ENCODE data around the gene ZNF586. TPM values are rescaled to one million over a fixed set of nuclear protein-coding genes. Genes with fewer than 3 reads are reported as not detected.

ZNF586 gene
- total RNA-seq, 1 donor from 2014 or later = 25.3 TPM

DNA sequence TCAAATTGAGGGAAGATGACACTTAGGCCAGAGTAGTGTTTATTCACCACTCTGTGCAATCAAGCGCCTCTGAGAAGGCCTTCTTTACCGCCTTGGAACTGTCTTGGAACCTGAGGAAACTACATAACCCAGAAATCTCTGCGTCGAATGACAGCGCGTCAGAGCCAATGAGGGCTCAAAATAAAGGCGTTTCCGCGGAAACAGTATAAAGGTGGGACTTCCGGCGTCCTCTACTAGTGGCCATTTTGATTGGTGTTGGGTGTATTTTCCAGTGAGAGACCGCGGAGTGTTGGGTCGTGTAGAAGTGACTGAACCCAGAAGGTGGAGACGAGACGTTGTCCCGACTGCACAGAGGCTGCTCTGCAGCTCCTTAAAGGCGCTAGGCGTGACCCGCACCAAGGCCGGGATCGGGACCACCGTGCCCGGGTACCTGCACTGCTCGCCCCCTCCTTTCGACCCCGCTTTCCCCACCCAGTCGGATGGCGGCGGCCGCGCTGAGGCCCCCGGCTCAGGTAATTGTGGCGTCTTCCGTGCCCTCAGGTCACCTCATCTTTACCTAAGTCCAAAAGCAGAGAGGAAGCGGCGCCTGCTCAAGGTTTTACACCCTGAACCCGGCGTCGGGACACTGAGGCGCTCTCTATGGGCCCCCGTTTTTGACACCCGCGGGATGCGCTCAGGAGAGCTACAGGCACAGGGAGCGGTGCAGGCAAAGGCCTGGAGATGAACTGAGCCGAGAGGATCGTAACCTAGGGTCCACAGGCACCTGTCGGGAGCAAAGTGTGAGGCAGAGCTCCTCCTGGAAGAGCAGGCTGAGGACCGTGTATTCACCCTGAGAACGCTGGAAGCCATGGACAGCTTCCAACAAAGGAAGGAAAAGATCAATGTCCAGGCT lies 22.6 kb upstream of the ZNF586 start, which contains the start of gene ZNF776:
ZNF776 (plus strand) TSS at position 236 of the 892 bp plus-strand sequence; CDS start at position 480, 244 bp downstream.
- peak; percentile 73 for DNase-seq (ENCODE audit: extremely low spot score, unreplicated experiment)
- Mint-ChIP-seq H3K9me3 (peaks cover 26% of the 10 kb centered on the region), H3K27me3 (no peaks in the 10 kb centered on the region), H3K4me3 (peak within 1 kb of the TSS; percentile 93), H3K36me3 (peaks cover 46% of the 10 kb centered on the region), H3K27ac (peak within 1 kb of the TSS; percentile 94), H3K4me1 (ENCODE audit: unreplicated experiment) (peaks cover 15% of the 10 kb centered on the region)
- TF ChIP-seq, protein P1, sequence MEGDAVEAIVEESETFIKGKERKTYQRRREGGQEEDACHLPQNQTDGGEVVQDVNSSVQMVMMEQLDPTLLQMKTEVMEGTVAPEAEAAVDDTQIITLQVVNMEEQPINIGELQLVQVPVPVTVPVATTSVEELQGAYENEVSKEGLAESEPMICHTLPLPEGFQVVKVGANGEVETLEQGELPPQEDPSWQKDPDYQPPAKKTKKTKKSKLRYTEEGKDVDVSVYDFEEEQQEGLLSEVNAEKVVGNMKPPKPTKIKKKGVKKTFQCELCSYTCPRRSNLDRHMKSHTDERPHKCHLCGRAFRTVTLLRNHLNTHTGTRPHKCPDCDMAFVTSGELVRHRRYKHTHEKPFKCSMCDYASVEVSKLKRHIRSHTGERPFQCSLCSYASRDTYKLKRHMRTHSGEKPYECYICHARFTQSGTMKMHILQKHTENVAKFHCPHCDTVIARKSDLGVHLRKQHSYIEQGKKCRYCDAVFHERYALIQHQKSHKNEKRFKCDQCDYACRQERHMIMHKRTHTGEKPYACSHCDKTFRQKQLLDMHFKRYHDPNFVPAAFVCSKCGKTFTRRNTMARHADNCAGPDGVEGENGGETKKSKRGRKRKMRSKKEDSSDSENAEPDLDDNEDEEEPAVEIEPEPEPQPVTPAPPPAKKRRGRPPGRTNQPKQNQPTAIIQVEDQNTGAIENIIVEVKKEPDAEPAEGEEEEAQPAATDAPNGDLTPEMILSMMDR (conservative IDR thresholded peaks at IDR 0.05) = no peak

DNA sequence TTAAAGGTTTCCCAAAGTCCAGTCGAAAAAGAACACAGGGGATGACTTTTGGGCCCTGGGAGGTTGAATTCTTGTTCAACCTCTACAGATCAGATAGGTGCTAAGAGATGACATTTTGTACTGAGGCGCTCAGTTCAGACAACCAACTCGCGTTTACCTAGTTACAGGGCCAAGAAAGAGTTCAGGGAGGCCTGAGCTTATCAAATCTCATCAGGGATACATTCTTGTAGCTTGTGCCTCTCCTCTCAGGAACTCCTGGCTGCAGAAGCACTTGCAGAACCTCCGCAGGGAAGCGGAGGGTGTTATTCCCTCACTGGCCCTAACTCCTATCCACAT lies 22.0 kb upstream of the ZNF586 start:
- no peak for DNase-seq (ENCODE audit: extremely low spot score, unreplicated experiment)
- H3K27me3 Mint-ChIP-seq = no peaks in the 10 kb centered on the region
- peak overlapping the region; percentile 94 for H3K27ac Mint-ChIP-seq
- TF ChIP-seq, protein P1 (conservative IDR thresholded peaks at IDR 0.05) = no peak
- peaks cover 15% of the 10 kb centered on the region for H3K4me1 Mint-ChIP-seq (ENCODE audit: unreplicated experiment)
- H3K9me3 Mint-ChIP-seq = peaks cover 31% of the 10 kb centered on the region
- H3K36me3 Mint-ChIP-seq = peaks cover 51% of the 10 kb centered on the region
- peak overlapping the region; percentile 93 for H3K4me3 Mint-ChIP-seq

DNA sequence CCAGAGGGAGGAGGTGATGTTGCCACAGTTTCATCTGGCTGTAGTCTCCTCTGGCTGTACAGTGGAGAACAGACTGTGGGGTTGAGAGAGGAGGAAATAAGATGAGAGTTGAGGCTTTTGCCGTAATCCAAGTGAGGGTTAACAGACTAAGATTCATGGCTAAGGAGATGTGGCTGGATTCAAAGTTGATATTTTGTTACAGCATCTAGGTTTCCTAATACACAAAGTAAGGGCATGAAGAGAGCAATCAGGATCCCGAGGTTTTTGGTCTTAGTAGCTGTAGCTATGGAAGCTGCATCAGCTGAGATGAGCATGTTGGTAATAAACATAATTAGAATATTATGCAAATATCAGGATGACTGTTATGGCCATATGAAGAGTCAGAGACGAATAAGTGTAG lies 21.4 kb upstream of the ZNF586 start:
- H3K4me3 Mint-ChIP-seq = peak overlapping the region; percentile 93
- H3K4me1 Mint-ChIP-seq (ENCODE audit: unreplicated experiment) = peaks cover 15% of the 10 kb centered on the region
- peaks cover 35% of the 10 kb centered on the region for H3K9me3 Mint-ChIP-seq
- peaks cover 57% of the 10 kb centered on the region for H3K36me3 Mint-ChIP-seq
- no peak for DNase-seq (ENCODE audit: extremely low spot score, unreplicated experiment)
- TF ChIP-seq, protein P1 (conservative IDR thresholded peaks at IDR 0.05) = no peak
- H3K27ac Mint-ChIP-seq = peak overlapping the region; percentile 29
- H3K27me3 Mint-ChIP-seq = no peaks in the 10 kb centered on the region

DNA sequence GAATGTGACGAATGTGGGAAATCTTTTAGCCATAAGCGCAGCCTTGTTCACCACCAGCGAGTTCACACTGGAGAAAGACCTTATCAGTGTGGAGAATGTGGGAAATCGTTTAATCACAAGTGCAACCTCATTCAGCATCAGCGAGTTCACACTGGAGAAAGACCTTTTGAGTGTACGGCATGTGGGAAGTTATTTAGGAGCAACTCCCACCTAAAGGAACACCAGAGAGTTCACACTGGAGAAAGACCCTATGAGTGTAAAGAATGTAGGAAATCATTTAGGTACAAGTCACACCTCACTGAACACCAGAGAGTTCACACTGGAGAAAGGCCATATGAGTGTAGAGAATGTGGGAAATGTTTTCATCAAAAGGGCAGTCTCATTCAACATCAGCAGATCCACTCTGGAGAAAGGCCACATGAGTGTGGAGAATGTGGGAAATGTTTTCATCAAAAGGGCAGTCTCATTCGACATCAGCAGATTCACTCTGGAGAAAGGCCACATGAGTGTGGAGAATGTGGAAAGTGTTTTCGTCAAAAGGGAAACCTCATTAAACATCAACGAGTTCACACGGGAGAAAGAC lies 15.3 kb upstream of the ZNF586 start:
- H3K4me1 Mint-ChIP-seq (ENCODE audit: unreplicated experiment) = no peaks in the 10 kb centered on the region
- no peaks in the 10 kb centered on the region for H3K27me3 Mint-ChIP-seq
- peaks cover 91% of the 10 kb centered on the region for H3K36me3 Mint-ChIP-seq
- H3K4me3 Mint-ChIP-seq = no peak overlapping the region
- no peak for DNase-seq (ENCODE audit: extremely low spot score, unreplicated experiment)
- H3K27ac Mint-ChIP-seq = no peak overlapping the region
- H3K9me3 Mint-ChIP-seq = peaks cover 34% of the 10 kb centered on the region
- TF ChIP-seq, protein P1 (conservative IDR thresholded peaks at IDR 0.05) = no peak

DNA sequence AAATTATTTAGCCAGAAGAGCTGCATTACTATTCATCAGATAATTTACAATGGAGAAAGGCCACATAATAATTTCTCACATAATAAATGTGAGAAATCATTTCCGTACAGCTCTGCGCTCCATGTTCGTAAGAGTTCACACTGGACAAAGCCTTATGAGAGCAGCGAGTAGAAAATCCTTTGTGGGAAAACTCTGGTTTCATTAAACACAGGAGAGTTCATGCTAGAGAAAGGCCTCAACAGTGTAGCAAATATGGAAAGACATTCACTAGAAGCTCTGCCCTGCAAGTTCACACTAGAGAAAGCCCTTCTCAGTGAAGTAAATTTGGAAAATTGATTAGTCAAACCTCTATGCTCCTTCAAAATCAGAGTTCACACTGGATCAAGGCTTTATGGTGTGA lies 14.4 kb upstream of the ZNF586 start:
- H3K4me1 Mint-ChIP-seq (ENCODE audit: unreplicated experiment) = no peaks in the 10 kb centered on the region

More for the DNA sequence above, 14.4 kb upstream of the ZNF586 start:
- no peak for DNase-seq (ENCODE audit: extremely low spot score, unreplicated experiment)
- peaks cover 34% of the 10 kb centered on the region for H3K9me3 Mint-ChIP-seq
- peaks cover 87% of the 10 kb centered on the region for H3K36me3 Mint-ChIP-seq
- no peak overlapping the region for H3K27ac Mint-ChIP-seq
- TF ChIP-seq, protein P1 (conservative IDR thresholded peaks at IDR 0.05) = no peak
- H3K4me3 Mint-ChIP-seq = no peak overlapping the region
- no peaks in the 10 kb centered on the region for H3K27me3 Mint-ChIP-seq
